HEK293 (cell line): Measurements from ENCODE around the gene SMAD1.

Experiments
- EGR2 ChIP-seq: fragments of 450-650 bp; formaldehyde crosslinking; IDR thresholded peaks from 2 replicates; pipeline ENCODE4 v1.5.1; 2016; ENCODE audit warnings: low read depth, missing biosample characterization, missing genetic modification characterization
- GLI2 ChIP-seq: fragments of 450-650 bp; formaldehyde crosslinking; IDR thresholded peaks from 2 replicates; pipeline ENCODE4; 2017; ENCODE audit warnings: missing biosample characterization, missing genetic modification characterization, low read depth, borderline replicate concordance
- HIC1 ChIP-seq: fragments of 450-650 bp; formaldehyde crosslinking; IDR thresholded peaks from 2 replicates; pipeline ENCODE4 v1.5.1; 2016; ENCODE audit warnings: missing biosample characterization, missing genetic modification characterization
- INSM2 ChIP-seq: fragments of 450-650 bp; formaldehyde crosslinking; IDR thresholded peaks from 2 replicates; pipeline ENCODE4 v1.5.1; 2016; ENCODE audit warnings: missing biosample characterization, missing genetic modification characterization
- KLF8 ChIP-seq: fragments of 450-650 bp; formaldehyde crosslinking; IDR thresholded peaks from 2 replicates; pipeline ENCODE4 v1.5.1; 2016; ENCODE audit warnings: missing biosample characterization, missing genetic modification characterization
- MYNN ChIP-seq: fragments of 450-650 bp; formaldehyde crosslinking; IDR thresholded peaks from 2 replicates; pipeline ENCODE4 v1.5.1; 2016; ENCODE audit warnings: missing biosample characterization, missing genetic modification characterization, borderline replicate concordance
- MZF1 ChIP-seq: fragments of 450-650 bp; formaldehyde crosslinking; IDR thresholded peaks from 2 replicates; pipeline ENCODE4 v1.5.1; 2017; ENCODE audit warnings: missing biosample characterization, missing genetic modification characterization, borderline replicate concordance
- PBX3 ChIP-seq: sonication (generic); formaldehyde crosslinking; IDR thresholded peaks from 2 replicates; pipeline ENCODE4 v1.8.1; 2022; ENCODE audit warnings: mild to moderate bottlenecking, moderate library complexity, missing genetic modification reagents
- ZBTB44 ChIP-seq: fragments of 450-650 bp; IDR thresholded peaks from 2 replicates; pipeline ENCODE4 v1.5.1; 2018; ENCODE audit warnings: missing biosample characterization, mild to moderate bottlenecking, missing genetic modification characterization
- ZBTB8A ChIP-seq: fragments of 450-650 bp; formaldehyde crosslinking; IDR thresholded peaks from 2 replicates; pipeline ENCODE4 v1.5.1; 2016; ENCODE audit warnings: missing biosample characterization, missing genetic modification characterization
- ZIC2 ChIP-seq: fragments of 450-650 bp; formaldehyde crosslinking; IDR thresholded peaks from 2 replicates; pipeline ENCODE4 v1.5.1; 2016; ENCODE audit warnings: missing biosample characterization, missing genetic modification characterization
- ZNF112 ChIP-seq: fragments of 450-650 bp; formaldehyde crosslinking; IDR thresholded peaks from 2 replicates; pipeline ENCODE4 v1.5.0; 2017; ENCODE audit warnings: missing biosample characterization, missing genetic modification characterization
- ZNF184 ChIP-seq: fragments of 450-650 bp; IDR thresholded peaks from 2 replicates; pipeline ENCODE4 v1.5.1; 2018; ENCODE audit warnings: missing biosample characterization, mild to moderate bottlenecking, missing genetic modification characterization
- ZNF266 ChIP-seq: fragments of 450-650 bp; formaldehyde crosslinking; IDR thresholded peaks from 2 replicates; pipeline ENCODE4 v1.5.1; 2016; ENCODE audit warnings: missing biosample characterization, missing genetic modification characterization, low read depth
- ZNF280D ChIP-seq: fragments of 450-650 bp; formaldehyde crosslinking; IDR thresholded peaks from 2 replicates; pipeline ENCODE4 v1.5.1; 2016; ENCODE audit warnings: missing biosample characterization, missing genetic modification characterization
- ZNF302 ChIP-seq: fragments of 450-650 bp; formaldehyde crosslinking; IDR thresholded peaks from 2 replicates; pipeline ENCODE4 v1.5.1; 2016; ENCODE audit warnings: missing biosample characterization, missing genetic modification characterization, low read depth
- ZNF335 ChIP-seq: fragments of 450-650 bp; formaldehyde crosslinking; conservative IDR thresholded peaks from 2 replicates; pipeline ENCODE4 v1.5.1; 2016; ENCODE audit warnings: missing biosample characterization, missing genetic modification characterization
- ZNF473 ChIP-seq: fragments of 450-650 bp; formaldehyde crosslinking; IDR thresholded peaks from 2 replicates; pipeline ENCODE4 v1.5.1; 2017; ENCODE audit warnings: missing biosample characterization, missing genetic modification characterization
- ZNF544 ChIP-seq: fragments of 450-650 bp; formaldehyde crosslinking; IDR thresholded peaks from 2 replicates; pipeline ENCODE4 v1.5.0; 2017; ENCODE audit warnings: missing biosample characterization, missing genetic modification characterization
- ZNF600 ChIP-seq: fragments of 450-650 bp; formaldehyde crosslinking; IDR thresholded peaks from 2 replicates; pipeline ENCODE4 v1.5.1; 2016; ENCODE audit warnings: missing biosample characterization, missing genetic modification characterization
- ZNF677 ChIP-seq: fragments of 450-650 bp; IDR thresholded peaks from 2 replicates; pipeline ENCODE4 v1.5.0; 2018; ENCODE audit warnings: missing biosample characterization, mild to moderate bottlenecking, missing genetic modification characterization, moderate library complexity
- ZNF792 ChIP-seq: fragments of 450-650 bp; formaldehyde crosslinking; IDR thresholded peaks from 2 replicates; pipeline ENCODE4 v1.5.1; 2016; ENCODE audit warnings: missing biosample characterization, missing genetic modification characterization
- ZNF837 ChIP-seq: fragments of 450-650 bp; formaldehyde crosslinking; IDR thresholded peaks from 2 replicates; pipeline ENCODE4 v1.5.1; 2016; ENCODE audit warnings: missing biosample characterization, missing genetic modification characterization
- ZSCAN16 ChIP-seq: fragments of 450-650 bp; formaldehyde crosslinking; IDR thresholded peaks from 2 replicates; pipeline ENCODE4 v1.5.1; 2016; ENCODE audit warnings: missing biosample characterization, missing genetic modification characterization
- TF ChIP-seq, protein P1 (sequence below): fragments of 450-650 bp; IDR thresholded peaks from 2 replicates; pipeline ENCODE4 v1.5.1; 2018; ENCODE audit warnings: missing biosample characterization, missing genetic modification characterization
- TF ChIP-seq, protein P2 (sequence below): fragments of 450-650 bp; formaldehyde crosslinking; IDR thresholded peaks from 2 replicates; pipeline ENCODE4 v1.5.1; 2016; ENCODE audit warnings: missing biosample characterization, missing genetic modification characterization
- TF ChIP-seq, protein P3 (sequence below): fragments of 450-650 bp; formaldehyde crosslinking; IDR thresholded peaks from 2 replicates; pipeline ENCODE4; 2016; ENCODE audit warnings: missing biosample characterization, missing genetic modification characterization

The SMAD1 gene

DNA sequence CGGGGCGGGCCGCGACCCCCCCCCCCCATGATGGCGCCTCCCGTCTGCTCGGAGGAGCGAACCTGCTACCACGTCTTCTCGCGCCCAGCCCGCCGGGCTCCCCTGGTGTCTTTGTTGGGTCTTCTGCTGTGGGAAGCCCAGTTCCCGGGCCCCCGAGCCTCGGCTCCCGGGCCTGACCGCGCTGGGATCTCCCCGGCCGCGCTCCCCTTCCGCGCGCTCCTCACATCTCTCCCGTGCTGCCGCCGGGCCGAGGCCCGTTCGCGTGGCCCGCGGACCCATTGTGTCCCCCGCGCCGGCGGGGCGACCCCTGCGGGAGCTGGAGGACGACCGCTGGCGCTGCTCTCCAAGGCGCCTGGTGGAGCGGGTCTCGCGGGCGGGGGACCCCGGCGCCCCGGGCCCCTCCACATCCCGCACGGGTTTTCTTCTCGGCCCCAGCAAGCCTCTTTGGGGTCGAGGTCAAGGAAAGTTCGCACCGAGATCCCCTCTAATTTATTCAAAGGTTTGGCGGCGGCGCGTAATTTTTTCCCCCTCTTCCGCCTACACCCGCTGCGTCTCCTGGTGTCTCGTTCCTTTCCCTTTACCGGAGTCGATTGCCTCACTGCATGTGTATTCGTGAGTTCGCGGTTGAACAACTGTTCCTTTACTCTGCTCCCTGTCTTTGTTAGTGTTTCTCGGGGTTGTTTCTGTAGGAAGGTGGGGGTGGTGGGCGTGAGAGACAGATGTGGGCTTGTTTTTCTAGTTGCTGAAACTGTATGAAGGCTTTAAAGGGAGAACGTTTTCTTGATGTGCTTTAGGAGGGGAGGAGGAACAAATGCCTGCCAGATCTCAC is 770 bp downstream of the SMAD1 start (continued):
- TF ChIP-seq ZNF280D (tag by site-specific recombination) (no peak), ZNF677 (tag by site-specific recombination) (no peak), GLI2 (no peak), ZNF335 (tag by site-specific recombination) (peak; percentile 72), ZNF302 (tag by site-specific recombination) (no peak), ZIC2 (tag by site-specific recombination) (peak; percentile 60), ZNF792 (no peak), ZNF184 (tag by site-specific recombination) (no peak), ZNF600 (no peak), INSM2 (tag by site-specific recombination) (no peak), HIC1 (tag by site-specific recombination) (no peak), ZNF544 (tag by site-specific recombination) (no peak), ZSCAN16 (tag by site-specific recombination) (no peak), ZBTB44 (tag by site-specific recombination) (no peak), KLF8 (tag by site-specific recombination) (no peak), ZNF112 (no peak), ZBTB8A (tag by site-specific recombination) (no peak), ZNF473 (tag by site-specific recombination) (no peak), ZNF837 (no peak), ZNF266 (tag by site-specific recombination) (no peak), MZF1 (no peak), PBX3 (no peak), EGR2 (peak; percentile 95), MYNN (tag by site-specific recombination) (no peak)
- TF ChIP-seq, protein P1, sequence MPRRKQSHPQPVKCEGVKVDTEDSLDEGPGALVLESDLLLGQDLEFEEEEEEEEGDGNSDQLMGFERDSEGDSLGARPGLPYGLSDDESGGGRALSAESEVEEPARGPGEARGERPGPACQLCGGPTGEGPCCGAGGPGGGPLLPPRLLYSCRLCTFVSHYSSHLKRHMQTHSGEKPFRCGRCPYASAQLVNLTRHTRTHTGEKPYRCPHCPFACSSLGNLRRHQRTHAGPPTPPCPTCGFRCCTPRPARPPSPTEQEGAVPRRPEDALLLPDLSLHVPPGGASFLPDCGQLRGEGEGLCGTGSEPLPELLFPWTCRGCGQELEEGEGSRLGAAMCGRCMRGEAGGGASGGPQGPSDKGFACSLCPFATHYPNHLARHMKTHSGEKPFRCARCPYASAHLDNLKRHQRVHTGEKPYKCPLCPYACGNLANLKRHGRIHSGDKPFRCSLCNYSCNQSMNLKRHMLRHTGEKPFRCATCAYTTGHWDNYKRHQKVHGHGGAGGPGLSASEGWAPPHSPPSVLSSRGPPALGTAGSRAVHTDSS (tag by site-specific recombination): no peak
- TF ChIP-seq, protein P2, sequence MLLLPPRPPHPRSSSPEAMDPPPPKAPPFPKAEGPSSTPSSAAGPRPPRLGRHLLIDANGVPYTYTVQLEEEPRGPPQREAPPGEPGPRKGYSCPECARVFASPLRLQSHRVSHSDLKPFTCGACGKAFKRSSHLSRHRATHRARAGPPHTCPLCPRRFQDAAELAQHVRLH (tag by site-specific recombination): no peak; the same call in 1 of the 2 replicates
- TF ChIP-seq, protein P3, sequence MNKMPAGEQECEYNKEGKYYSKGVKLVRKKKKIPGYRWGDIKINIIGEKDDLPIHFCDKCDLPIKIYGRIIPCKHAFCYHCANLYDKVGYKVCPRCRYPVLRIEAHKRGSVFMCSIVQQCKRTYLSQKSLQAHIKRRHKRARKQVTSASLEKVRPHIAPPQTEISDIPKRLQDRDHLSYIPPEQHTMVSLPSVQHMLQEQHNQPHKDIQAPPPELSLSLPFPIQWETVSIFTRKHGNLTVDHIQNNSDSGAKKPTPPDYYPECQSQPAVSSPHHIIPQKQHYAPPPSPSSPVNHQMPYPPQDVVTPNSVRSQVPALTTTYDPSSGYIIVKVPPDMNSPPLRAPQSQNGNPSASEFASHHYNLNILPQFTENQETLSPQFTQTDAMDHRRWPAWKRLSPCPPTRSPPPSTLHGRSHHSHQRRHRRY (tag by site-specific recombination): no peak
